ENCODE measurements around the gene OR10A3.

OR10A3 gene

GRCh38 chr11:7955191-7955590 is 13.7 kb upstream of the OR10A3 start:
- H3K4me2 ChIP-seq (ENCODE audit: low read depth, low read length), result no peak overlapping the region
- DNase-seq, result no peak

GRCh38 chr11:7949934-7950333 is 8.4 kb upstream of the OR10A3 start:
- Histone ChIP-seq H3K36me3 (replicated peaks; ENCODE audit: insufficient read depth, low read length) (no peaks in the 10 kb centered on the region), H3K9ac (ENCODE audit: low read length) (no peak overlapping the region), H3K4me2 (ENCODE audit: low read depth, low read length) (no peak overlapping the region), H4K20me1 (ENCODE audit: insufficient read depth, low read length) (no peaks in the 10 kb centered on the region), H3K4me1 (ENCODE audit: low read length) (no peaks in the 10 kb centered on the region), H2AFZ (ENCODE audit: low read length) (no peak overlapping the region), H3F3A (ENCODE audit: insufficient read depth, low read length) (no peaks in the 10 kb centered on the region), H3K4me3 (ENCODE audit: low read length) (no peak overlapping the region), H3K27ac (ENCODE audit: low read length) (no peak overlapping the region), H3K27me3 (replicated peaks; ENCODE audit: insufficient read depth, low read length) (no peaks in the 10 kb centered on the region), H3K9me3 (replicated peaks; ENCODE audit: insufficient read depth, low read length) (no peaks in the 10 kb centered on the region), H3K79me2 (ENCODE audit: low read length) (no peaks in the 10 kb centered on the region), H3K9me2 (replicated peaks; ENCODE audit: insufficient read depth, low read length) (no peaks in the 10 kb centered on the region)
- TF ChIP-seq EZH2 (optimal IDR thresholded peaks at IDR 0.05; ENCODE audit: low read depth, low read length) (no peak), CTCF (IDR thresholded peaks at IDR 0.05; ENCODE audit: low read length) (no peak), EZH2phosphoT487 (IDR thresholded peaks at IDR 0.05; ENCODE audit: low read length) (no peak)
- no peak for DNase-seq

More at GRCh38 chr11:7955191-7955590, 13.7 kb upstream of the OR10A3 start:
- Histone ChIP-seq H3K9ac (ENCODE audit: low read length) (no peak overlapping the region), H3K27me3 (replicated peaks; ENCODE audit: insufficient read depth, low read length) (no peaks in the 10 kb centered on the region), H3K79me2 (ENCODE audit: low read length) (no peaks in the 10 kb centered on the region), H3K4me3 (ENCODE audit: low read length) (no peak overlapping the region), H4K20me1 (ENCODE audit: insufficient read depth, low read length) (no peaks in the 10 kb centered on the region), H3K27ac (ENCODE audit: low read length) (no peak overlapping the region), H3K9me2 (replicated peaks; ENCODE audit: insufficient read depth, low read length) (no peaks in the 10 kb centered on the region), H3F3A (ENCODE audit: insufficient read depth, low read length) (no peaks in the 10 kb centered on the region), H3K36me3 (replicated peaks; ENCODE audit: insufficient read depth, low read length) (no peaks in the 10 kb centered on the region), H2AFZ (ENCODE audit: low read length) (no peak overlapping the region), H3K9me3 (replicated peaks; ENCODE audit: insufficient read depth, low read length) (no peaks in the 10 kb centered on the region), H3K4me1 (ENCODE audit: low read length) (no peaks in the 10 kb centered on the region)
- TF ChIP-seq EZH2 (optimal IDR thresholded peaks at IDR 0.05; ENCODE audit: low read depth, low read length), result no peak
- no peak for TF ChIP-seq EZH2phosphoT487 (IDR thresholded peaks at IDR 0.05; ENCODE audit: low read length)
- TF ChIP-seq CTCF (IDR thresholded peaks at IDR 0.05; ENCODE audit: low read length), result no peak

GRCh38 chr11:7944123-7944522 is 2.6 kb upstream of the OR10A3 start:
- no peaks in the 10 kb centered on the region for H3K9me3 ChIP-seq (replicated peaks; ENCODE audit: insufficient read depth, low read length)
- no peaks in the 10 kb centered on the region for H3F3A ChIP-seq (ENCODE audit: insufficient read depth, low read length)
- no peak overlapping the region for H2AFZ ChIP-seq (ENCODE audit: low read length)
- H3K79me2 ChIP-seq (ENCODE audit: low read length), result no peaks in the 10 kb centered on the region
- no peaks in the 10 kb centered on the region for H3K4me1 ChIP-seq (ENCODE audit: low read length)
- DNase-seq, result no peak
- H3K27ac ChIP-seq (ENCODE audit: low read length), result no peak overlapping the region
- TF ChIP-seq EZH2 (optimal IDR thresholded peaks at IDR 0.05; ENCODE audit: low read depth, low read length) (no peak), CTCF (IDR thresholded peaks at IDR 0.05; ENCODE audit: low read length) (no peak), EZH2phosphoT487 (IDR thresholded peaks at IDR 0.05; ENCODE audit: low read length) (no peak)
- no peaks in the 10 kb centered on the region for H3K9me2 ChIP-seq (replicated peaks; ENCODE audit: insufficient read depth, low read length)
- no peaks in the 10 kb centered on the region for H3K27me3 ChIP-seq (replicated peaks; ENCODE audit: insufficient read depth, low read length)
- no peak overlapping the region for H3K9ac ChIP-seq (ENCODE audit: low read length)
- H4K20me1 ChIP-seq (ENCODE audit: insufficient read depth, low read length), result no peaks in the 10 kb centered on the region
- no peak overlapping the region for H3K4me3 ChIP-seq (ENCODE audit: low read length)
- H3K36me3 ChIP-seq (replicated peaks; ENCODE audit: insufficient read depth, low read length), result no peaks in the 10 kb centered on the region
- no peak overlapping the region for H3K4me2 ChIP-seq (ENCODE audit: low read depth, low read length)

Data from MM.1S (cell line).